BLaER1 treated with 17β-estradiol and CSF1 and Interleukin-3, amounts not matched to agents 10 nM and 100 nM (cell line): ENCODE data around the gene FOXJ3.

Source experiments
- H3K27ac ChIP-seq, 11 experiments: shearing (Covaris generic); formaldehyde crosslinking; 2 replicates each; pipeline ENCODE4 v1.8.1; 2022
- H3K27me3 ChIP-seq, 11 experiments: shearing (Covaris generic); formaldehyde crosslinking; 2 replicates each; pipeline ENCODE4 v1.8.1; 2022
- H3K36me3 ChIP-seq, 11 experiments: shearing (Covaris generic); formaldehyde crosslinking; 2 replicates each; pipeline ENCODE4 v1.8.1; 2022
- H3K4me1 ChIP-seq, 10 experiments: shearing (Covaris generic); formaldehyde crosslinking; 2 replicates each; pipeline ENCODE4 v1.8.1; 2022
- H3K4me2 ChIP-seq, 11 experiments: shearing (Covaris generic); formaldehyde crosslinking; 2 replicates each; pipeline ENCODE4 v1.8.1; 2022
- H3K4me3 ChIP-seq, 10 experiments: shearing (Covaris generic); formaldehyde crosslinking; 2 replicates each; pipeline ENCODE4 v1.8.1; 2022
- H3K9ac ChIP-seq, 11 experiments: shearing (Covaris generic); formaldehyde crosslinking; 2 replicates each; pipeline ENCODE4 v1.8.1; 2022
- H3K9me3 ChIP-seq, 11 experiments: shearing (Covaris generic); formaldehyde crosslinking; replicated peaks in 1 of 11; 2 replicates each; pipeline ENCODE4 v1.8.1; 2022
- H4K20me1 ChIP-seq, 11 experiments: shearing (Covaris generic); formaldehyde crosslinking; 2 replicates each; pipeline ENCODE4 v1.8.1; 2022
- Cebpa-rat ChIP-seq, 11 experiments: shearing (Covaris generic); IDR thresholded peaks; 2 replicates each; pipeline ENCODE4 v1.8.1; 2022

FOXJ3 gene

GRCh38 chr1:42181687-42182086 is 153.3 kb downstream of the FOXJ3 start:
- no peak for TF ChIP-seq Cebpa-rat (IDR thresholded peaks at IDR 0.05)
- no peak overlapping the region for H3K27ac ChIP-seq
- no peaks in the 10 kb centered on the region for H3K9me3 ChIP-seq
- H4K20me1 ChIP-seq, result peaks cover 0 to 38% (median 19%) of the 10 kb centered on the region in 11 experiments; a peak in 13 of 22 replicates
- no peaks in the 10 kb centered on the region for H3K27me3 ChIP-seq
- H3K9ac ChIP-seq, result no peak overlapping the region
- peaks cover 12 to 49% (median 42%) of the 10 kb centered on the region in 10 experiments for H3K4me1 ChIP-seq
- no peak overlapping the region for H3K4me2 ChIP-seq
- H3K4me3 ChIP-seq, result no peak overlapping the region
- peaks cover 43 to 87% (median 57%) of the 10 kb centered on the region in 11 experiments for H3K36me3 ChIP-seq

- peaks cover 0 to 45% (median 26%) of the 10 kb centered on the region in 11 experiments; a peak in 13 of 22 replicates for H4K20me1 ChIP-seq
- H3K36me3 ChIP-seq, result peaks cover 27 to 81% (median 51%) of the 10 kb centered on the region in 11 experiments; a peak in 21 of 22 replicates
- H3K4me2 ChIP-seq, result peak overlapping the region; percentile 2 to 83 (median 63); a peak in 20 of 22 replicates
- no peaks in the 10 kb centered on the region for H3K27me3 ChIP-seq
- TF ChIP-seq Cebpa-rat (IDR thresholded peaks at IDR 0.05), result no peak
- peaks cover 12 to 45% (median 39%) of the 10 kb centered on the region in 10 experiments for H3K4me1 ChIP-seq
- no peaks in the 10 kb centered on the region for H3K9me3 ChIP-seq
- H3K9ac ChIP-seq, result peak overlapping the region in 2 of 11 experiments; percentile 3 to 44; a peak in 2 of 22 replicates
- peak overlapping the region in 4 of 11 experiments; percentile 4 to 23 (median 8); a peak in 4 of 22 replicates for H3K27ac ChIP-seq
- no peak overlapping the region for H3K4me3 ChIP-seq
Measured at GRCh38 chr1:42179900-42180329, 155.1 kb downstream of the FOXJ3 start.

- TF ChIP-seq Cebpa-rat (IDR thresholded peaks at IDR 0.05), result no peak
- H3K4me1 ChIP-seq, result peaks cover 12 to 45% (median 38%) of the 10 kb centered on the region in 10 experiments
- H3K36me3 ChIP-seq, result peaks cover 30 to 75% (median 47%) of the 10 kb centered on the region in 11 experiments; a peak in 21 of 22 replicates
- H3K9ac ChIP-seq, result peak overlapping the region in 2 of 11 experiments; percentile 3 to 44; a peak in 5 of 22 replicates
- H3K27me3 ChIP-seq, result no peaks in the 10 kb centered on the region
- peak overlapping the region; percentile 0 to 83 (median 63); a peak in 18 of 22 replicates for H3K4me2 ChIP-seq
- peak overlapping the region in 3 of 11 experiments; percentile 4 to 23 (median 9); a peak in 3 of 22 replicates for H3K27ac ChIP-seq
- H3K9me3 ChIP-seq, result no peaks in the 10 kb centered on the region
- H4K20me1 ChIP-seq, result peaks cover 0 to 45% (median 26%) of the 10 kb centered on the region in 11 experiments; a peak in 13 of 22 replicates
- peak overlapping the region in 1 of 10 experiments; percentile 30; a peak in 1 of 20 replicates for H3K4me3 ChIP-seq
Measured at GRCh38 chr1:42179275-42179674, 155.8 kb downstream of the FOXJ3 start.

- Histone ChIP-seq H3K4me3 (no peak overlapping the region; a peak in 2 of 20 replicates), H3K36me3 (peaks cover 26 to 65% (median 41%) of the 10 kb centered on the region in 11 experiments; a peak in 21 of 22 replicates), H3K9ac (peak overlapping the region in 2 of 11 experiments; percentile 15 to 29; a peak in 2 of 22 replicates), H3K27me3 (no peaks in the 10 kb centered on the region), H3K4me1 (peaks cover 12 to 48% (median 38%) of the 10 kb centered on the region in 10 experiments), H4K20me1 (peaks cover 0 to 45% (median 26%) of the 10 kb centered on the region in 11 experiments; a peak in 14 of 22 replicates), H3K27ac (peak overlapping the region in 1 of 11 experiments; percentile 21; a peak in 1 of 22 replicates), H3K4me2 (peak overlapping the region in 8 of 11 experiments; percentile 41 to 83 (median 70); a peak in 16 of 22 replicates), H3K9me3 (no peaks in the 10 kb centered on the region)
- no peak for TF ChIP-seq Cebpa-rat (IDR thresholded peaks at IDR 0.05)
Measured at GRCh38 chr1:42178249-42178648, 156.8 kb downstream of the FOXJ3 start.

GRCh38 chr1:42177541-42177981 is 157.5 kb downstream of the FOXJ3 start:
- Histone ChIP-seq H3K4me1 (peaks cover 12 to 52% (median 40%) of the 10 kb centered on the region in 10 experiments), H3K4me2 (peak overlapping the region in 6 of 11 experiments; percentile 41 to 83 (median 75); a peak in 8 of 22 replicates)
- TF ChIP-seq Cebpa-rat (IDR thresholded peaks at IDR 0.05), result no peak

GRCh38 chr1:42176902-42177519 is 158.0 kb downstream of the FOXJ3 start:
- Histone ChIP-seq H3K4me3 (no peak overlapping the region), H3K36me3 (peaks cover 16 to 54% (median 32%) of the 10 kb centered on the region in 11 experiments; a peak in 20 of 22 replicates), H3K27me3 (no peaks in the 10 kb centered on the region), H3K9me3 (no peaks in the 10 kb centered on the region), H3K27ac (no peak overlapping the region), H3K4me2 (peak overlapping the region in 5 of 11 experiments; percentile 67 to 83 (median 77); a peak in 8 of 22 replicates), H3K9ac (no peak overlapping the region), H3K4me1 (peaks cover 12 to 52% (median 41%) of the 10 kb centered on the region in 10 experiments), H4K20me1 (peaks cover 0 to 43% (median 26%) of the 10 kb centered on the region in 11 experiments; a peak in 14 of 22 replicates)
- TF ChIP-seq Cebpa-rat (IDR thresholded peaks at IDR 0.05), result no peak

More at GRCh38 chr1:42177541-42177981, 157.5 kb downstream of the FOXJ3 start:
- Histone ChIP-seq H3K36me3 (peaks cover 22 to 60% (median 37%) of the 10 kb centered on the region in 11 experiments; a peak in 21 of 22 replicates), H3K27me3 (no peaks in the 10 kb centered on the region), H3K4me3 (no peak overlapping the region), H3K9me3 (no peaks in the 10 kb centered on the region), H3K9ac (no peak overlapping the region), H4K20me1 (peaks cover 0 to 48% (median 26%) of the 10 kb centered on the region in 11 experiments; a peak in 14 of 22 replicates), H3K27ac (no peak overlapping the region)

- Histone ChIP-seq H3K9ac (no peak overlapping the region), H3K4me1 (peaks cover 7 to 53% (median 36%) of the 10 kb centered on the region in 10 experiments; a peak in 19 of 20 replicates), H3K4me2 (no peak overlapping the region), H3K27ac (no peak overlapping the region), H4K20me1 (peaks cover 0 to 43% (median 24%) of the 10 kb centered on the region in 11 experiments; a peak in 14 of 22 replicates), H3K36me3 (peaks cover 8 to 40% (median 20%) of the 10 kb centered on the region in 11 experiments; a peak in 16 of 22 replicates), H3K9me3 (no peaks in the 10 kb centered on the region), H3K4me3 (no peak overlapping the region), H3K27me3 (no peaks in the 10 kb centered on the region)
- no peak for TF ChIP-seq Cebpa-rat (IDR thresholded peaks at IDR 0.05)
Measured at GRCh38 chr1:42175314-42176054, 159.6 kb downstream of the FOXJ3 start.

- Histone ChIP-seq H3K9ac (no peak overlapping the region), H3K36me3 (peaks cover 4 to 34% (median 17%) of the 10 kb centered on the region in 11 experiments; a peak in 14 of 22 replicates), H3K27ac (no peak overlapping the region), H3K4me3 (no peak overlapping the region), H4K20me1 (peaks cover 0 to 34% (median 16%) of the 10 kb centered on the region in 11 experiments; a peak in 14 of 22 replicates), H3K9me3 (no peaks in the 10 kb centered on the region), H3K4me2 (no peak overlapping the region), H3K4me1 (peaks cover 0 to 39% (median 23%) of the 10 kb centered on the region in 10 experiments; a peak in 16 of 20 replicates), H3K27me3 (no peaks in the 10 kb centered on the region)
- TF ChIP-seq Cebpa-rat (IDR thresholded peaks at IDR 0.05), result peak in 6 of 11 experiments; percentile 42 to 80 (median 58); a peak in 8 of 22 replicates
Measured at GRCh38 chr1:42173961-42174735, 160.9 kb downstream of the FOXJ3 start.
